Measurements from ENCODE around the gene IQGAP1.
A peak's percentile ranks its signal among the peaks of the same experiment; 100 is the strongest.

IQGAP1 gene

GRCh38 chr15:90386221-90386620 lies 1.8 kb upstream of the IQGAP1 start:
- peaks cover 12% of the 10 kb centered on the region for H3K4me1 ChIP-seq (ENCODE audit: insufficient read depth, poor library complexity, severe bottlenecking)

GRCh38 chr15:90388462-90389380 lies 679 bp downstream of the IQGAP1 start:
- H3K9me3 ChIP-seq (ENCODE audit: severe bottlenecking) = no peaks in the 10 kb centered on the region
- ATAC-seq (ENCODE audit: low read depth) (peak; percentile 53), DNase-seq (ENCODE audit: low spot score) (peak; percentile 86)
- H3K27me3 ChIP-seq (ENCODE audit: insufficient read depth, poor library complexity, severe bottlenecking) = no peaks in the 10 kb centered on the region
- peaks cover 38% of the 10 kb centered on the region for H3K36me3 ChIP-seq (ENCODE audit: low read depth)
- peak overlapping the region; percentile 81 for H3K27ac ChIP-seq (ENCODE audit: poor library complexity, severe bottlenecking)
- TF ChIP-seq CTCF (IDR thresholded peaks at IDR 0.05; ENCODE audit: poor library complexity, severe bottlenecking) = no peak
- peaks cover 30% of the 10 kb centered on the region for H3K4me1 ChIP-seq (ENCODE audit: insufficient read depth, poor library complexity, severe bottlenecking)
- peak overlapping the region; percentile 87 for H3K4me3 ChIP-seq (ENCODE audit: severe bottlenecking)

More at GRCh38 chr15:90386221-90386620, 1.8 kb upstream of the IQGAP1 start:
- H3K9me3 ChIP-seq (ENCODE audit: severe bottlenecking) = no peaks in the 10 kb centered on the region
- ATAC-seq (ENCODE audit: low read depth) (no peak), DNase-seq (ENCODE audit: low spot score) (no peak)
- H3K36me3 ChIP-seq (ENCODE audit: low read depth) = peaks cover 13% of the 10 kb centered on the region
- H3K27me3 ChIP-seq (ENCODE audit: insufficient read depth, poor library complexity, severe bottlenecking) = no peaks in the 10 kb centered on the region
- TF ChIP-seq CTCF (IDR thresholded peaks at IDR 0.05; ENCODE audit: poor library complexity, severe bottlenecking) = no peak
- no peak overlapping the region for H3K27ac ChIP-seq (ENCODE audit: poor library complexity, severe bottlenecking)
- H3K4me3 ChIP-seq (ENCODE audit: severe bottlenecking) = no peak overlapping the region

GRCh38 chr15:90389513-90389912 lies 1.5 kb downstream of the IQGAP1 start:
- peaks cover 34% of the 10 kb centered on the region for H3K4me1 ChIP-seq (ENCODE audit: insufficient read depth, poor library complexity, severe bottlenecking)
- peak overlapping the region; percentile 81 for H3K27ac ChIP-seq (ENCODE audit: poor library complexity, severe bottlenecking)
- no peaks in the 10 kb centered on the region for H3K27me3 ChIP-seq (ENCODE audit: insufficient read depth, poor library complexity, severe bottlenecking)
- peak overlapping the region; percentile 87 for H3K4me3 ChIP-seq (ENCODE audit: severe bottlenecking)
- no peak for TF ChIP-seq CTCF (IDR thresholded peaks at IDR 0.05; ENCODE audit: poor library complexity, severe bottlenecking)
- no peak for ATAC-seq (ENCODE audit: low read depth)
- H3K9me3 ChIP-seq (ENCODE audit: severe bottlenecking) = no peaks in the 10 kb centered on the region
- H3K36me3 ChIP-seq (ENCODE audit: low read depth) = peaks cover 43% of the 10 kb centered on the region
- no peak for DNase-seq (ENCODE audit: low spot score)

- Histone ChIP-seq H3K27ac (ENCODE audit: poor library complexity, severe bottlenecking) (no peak overlapping the region), H3K36me3 (ENCODE audit: low read depth) (peaks cover 66% of the 10 kb centered on the region), H3K4me3 (ENCODE audit: severe bottlenecking) (no peak overlapping the region), H3K27me3 (ENCODE audit: insufficient read depth, poor library complexity, severe bottlenecking) (no peaks in the 10 kb centered on the region), H3K9me3 (ENCODE audit: severe bottlenecking) (no peaks in the 10 kb centered on the region), H3K4me1 (ENCODE audit: insufficient read depth, poor library complexity, severe bottlenecking) (peaks cover 53% of the 10 kb centered on the region)
- TF ChIP-seq CTCF (IDR thresholded peaks at IDR 0.05; ENCODE audit: poor library complexity, severe bottlenecking) = no peak
- no peak for DNase-seq (ENCODE audit: low spot score)
- no peak for ATAC-seq (ENCODE audit: low read depth)
These were observed 5.0 kb downstream of the IQGAP1 start for GRCh38 chr15:90393040-90393439.

GRCh38 chr15:90394074-90394473 lies 6.0 kb downstream of the IQGAP1 start:
- Histone ChIP-seq H3K4me3 (ENCODE audit: severe bottlenecking) (no peak overlapping the region), H3K4me1 (ENCODE audit: insufficient read depth, poor library complexity, severe bottlenecking) (peaks cover 54% of the 10 kb centered on the region), H3K36me3 (ENCODE audit: low read depth) (peaks cover 72% of the 10 kb centered on the region), H3K9me3 (ENCODE audit: severe bottlenecking) (no peaks in the 10 kb centered on the region), H3K27ac (ENCODE audit: poor library complexity, severe bottlenecking) (peak overlapping the region; percentile 6), H3K27me3 (ENCODE audit: insufficient read depth, poor library complexity, severe bottlenecking) (no peaks in the 10 kb centered on the region)
- no peak for TF ChIP-seq CTCF (IDR thresholded peaks at IDR 0.05; ENCODE audit: poor library complexity, severe bottlenecking)
- DNase-seq (ENCODE audit: low spot score) (no peak), ATAC-seq (ENCODE audit: low read depth) (no peak)

Data from RWPE2 (cell line).